B cell (primary cell): Measurements from ENCODE around the gene TNRC6B. TPM values are rescaled to one million over a fixed set of nuclear protein-coding genes. Genes with fewer than 3 reads are reported as not detected.

ENCODE experiments used
- ATAC-seq: fragments of 200-7000 bp; cut with Tn5 transposase; one replicate; pipeline ENCODE4 v1.10.0; 2021; ENCODE audit warnings: low read depth, mild to moderate bottlenecking, moderate number of reproducible peaks, moderate library complexity
- CTCF ChIA-PET: fragments of 350-600 bp; sonication (Branson Sonifier 250); formaldehyde crosslinking; loops from one replicate; lab custom pipeline; 2021; ENCODE audit warnings: antibody characterized with exemption, inconsistent platforms; lab: Charles Lee
- POLR2A ChIA-PET: fragments of 350-600 bp; sonication (Branson Sonifier 250); formaldehyde crosslinking; loops from one replicate; lab custom pipeline; 2021; ENCODE audit warnings: antibody characterized with exemption; lab: Charles Lee
- DNase-seq: peaks from one replicate; pipeline ENCODE4 v3.0.0; 2013
- H2AFZ ChIP-seq: 2 replicates; pipeline ENCODE4 v1.6.1; 2012; ENCODE audit warnings: mild to moderate bottlenecking, low read depth, low read length; ENCODE audit not compliant: insufficient read depth, poor library complexity, severe bottlenecking
- H3K27ac ChIP-seq, 2 donors: 1 replicate in 1 of 2; 2 replicates in 1 of 2; pipeline ENCODE4 v1.5.1; 2012 to 2013; ENCODE audit warnings: low read length in 2 of 2, mild to moderate bottlenecking in 2 of 2, moderate library complexity in 1 of 2
- H3K27me3 ChIP-seq, 4 experiments: fragments of 200-600 bp in 1 of 4; sonication (generic) in 1 of 4; replicated peaks in 1 of 4; 1 replicate in 2 of 4; 2 replicates in 2 of 4; pipeline versions ENCODE4 v1.6.1 to v1.7.0; 2013 to 2016; ENCODE audit warnings: low read length in 3 of 4, mild to moderate bottlenecking in 2 of 4, mixed read lengths in 1 of 4, moderate library complexity in 1 of 4; ENCODE audit not compliant: insufficient read depth in 4 of 4, control insufficient read depth in 3 of 4; ENCODE audit errors: control extremely low read depth in 1 of 4
- H3K36me3 ChIP-seq, 2 experiments: replicated peaks in 1 of 2; 1 replicate in 1 of 2; 2 replicates in 1 of 2; pipeline versions ENCODE4 v1.6.1 to v1.7.1; 2013; ENCODE audit warnings: low read length in 1 of 2; ENCODE audit not compliant: insufficient read depth in 2 of 2, control insufficient read depth in 1 of 2; ENCODE audit errors: control extremely low read depth in 1 of 2, extremely low read depth in 1 of 2
- H3K4me1 ChIP-seq, 2 donors: fragments of 200-600 bp in 1 of 2; sonication (generic) in 1 of 2; 1 replicate in 1 of 2; 2 replicates in 1 of 2; pipeline versions ENCODE4 v1.5.1 to v1.6.1; 2013 to 2017; ENCODE audit warnings: low read length in 2 of 2; ENCODE audit not compliant: control insufficient read depth in 2 of 2, insufficient read depth in 2 of 2
- H3K4me2 ChIP-seq: replicated peaks from 2 replicates; pipeline ENCODE3; 2012; ENCODE audit warnings: mild to moderate bottlenecking, low read depth, low read length; ENCODE audit not compliant: poor library complexity, severe bottlenecking
- H3K4me3 ChIP-seq, 5 experiments: fragments of 200-600 bp in 1 of 5; sonication (generic) in 1 of 5; 1 replicate in 3 of 5; 2 replicates in 2 of 5; pipeline versions ENCODE4 v1.5.1 to v1.7.0; 2011 to 2016; ENCODE audit warnings: low read length in 4 of 5, mild to moderate bottlenecking in 4 of 5, low read depth in 2 of 5, control low read depth in 1 of 5, moderate library complexity in 1 of 5; ENCODE audit not compliant: insufficient read depth in 1 of 5; ENCODE audit errors: control extremely low read depth in 1 of 5, extremely low read depth in 1 of 5
- H3K79me2 ChIP-seq: fragments of 200-600 bp; sonication (generic); one replicate; pipeline ENCODE4 v1.6.0; 2016; ENCODE audit warnings: low read length; ENCODE audit not compliant: control insufficient read depth, insufficient read depth
- H3K9ac ChIP-seq: fragments of 200-600 bp; sonication (generic); 2 replicates; pipeline ENCODE4 v1.6.1; 2017; ENCODE audit warnings: mild to moderate bottlenecking, low read length, moderate library complexity
- H3K9me3 ChIP-seq, 3 donors: one replicate each; pipeline versions ENCODE4 v1.6.1 to v1.7.1; 2013; ENCODE audit warnings: low read length in 2 of 3; ENCODE audit not compliant: control insufficient read depth in 2 of 3, insufficient read depth in 1 of 3; ENCODE audit errors: control extremely low read depth in 1 of 3
- H4K20me1 ChIP-seq: 2 replicates; pipeline ENCODE4 v1.6.0; 2012; ENCODE audit warnings: mild to moderate bottlenecking, low read length; ENCODE audit not compliant: insufficient read depth, control insufficient read depth, poor library complexity, severe bottlenecking
- H3K27ac Mint-ChIP-seq: one replicate; pipeline ENCODE4 v1.8.0; 2021; ENCODE audit warnings: mixed read lengths
- H3K27me3 Mint-ChIP-seq: one replicate; pipeline ENCODE4 v1.8.0; 2021; ENCODE audit warnings: mixed read lengths
- H3K4me1 Mint-ChIP-seq: one replicate; pipeline ENCODE4 v1.8.0; 2021; ENCODE audit warnings: mixed read lengths
- H3K4me3 Mint-ChIP-seq: one replicate; pipeline ENCODE4 v1.8.0; 2021; ENCODE audit warnings: mixed read lengths
- H3K9me3 Mint-ChIP-seq: one replicate; pipeline ENCODE4 v1.8.0; 2022; ENCODE audit warnings: mixed read lengths; ENCODE audit not compliant: insufficient read depth
- CTCF ChIP-seq: fragments of 200-600 bp; IDR thresholded peaks from one replicate; pipeline ENCODE4 v1.8.0; 2022; ENCODE audit warnings: antibody characterized with exemption, mild to moderate bottlenecking
- EZH2 ChIP-seq: IDR thresholded peaks from 2 replicates; pipeline ENCODE4 v1.6.1; 2012; ENCODE audit warnings: borderline replicate concordance, low read depth, mild to moderate bottlenecking, moderate library complexity, low read length; ENCODE audit not compliant: insufficient read depth, poor library complexity, severe bottlenecking
- WGBS: methylation state at CpG from one replicate; pipeline ENCODE4 v1.1.5; 2013; ENCODE audit warnings: missing lambda C conversion rate; ENCODE audit not compliant: insufficient coverage; 5-methylcytosine and 5-hydroxymethylcytosine counted together
- intact Hi-C: fragments of 100-400 bp; cut with micrococcal nuclease; formaldehyde crosslinking; loops from one replicate; pipeline ENCODE4 v1.10.0; 2022
- polyA minus RNA-seq: library from RNA; depleted of rRNA, polyadenylated mRNA; stranded (reverse); fragments of >200 nt; gene quantifications from 2 replicates; pipeline ENCODE4 v1.2.3, GENCODE V29; 2012
- polyA plus RNA-seq: library from polyadenylated mRNA; depleted of rRNA; stranded (reverse); fragments of >200 nt; gene quantifications from 2 replicates; pipeline ENCODE4 v1.2.3, GENCODE V29; 2012
- total RNA-seq, 2 donors: library from RNA; stranded (reverse); fragments of 120-200 nt in 1 of 2; gene quantifications; 1 replicate in 1 of 2; 2 replicates in 1 of 2; pipeline versions ENCODE4 v1.2.3 to v1.2.4, GENCODE V29; 2013 to 2022

The TNRC6B gene
- total RNA-seq = 210 and 248 TPM in 2 replicates
- 77.5 TPM for total RNA-seq (2013)
- 28.8 and 34.1 TPM in 2 replicates for polyA plus RNA-seq
- 130 and 235 TPM in 2 replicates for polyA minus RNA-seq

GRCh38 chr22:40177738-40178416 lies at the start of gene TNRC6B:
TNRC6B (plus strand) TSS chr22:40177925; CDS start chr22:40178136, 211 bp downstream.
- Histone ChIP-seq H2AFZ (peak within 1 kb of the TSS; percentile 50), H4K20me1 (peaks cover 27% of the 10 kb centered on the region), H3K79me2 (peaks cover 76% of the 10 kb centered on the region), H3K9me3 (no peaks in the 10 kb centered on the region), H3K9ac (peak within 1 kb of the TSS; percentile 91), H3K4me2 (peak within 1 kb of the TSS; percentile 97), H3K4me1 (peaks cover 41 to 42% of the 10 kb centered on the region in 2 donors), H3K27me3 (no peaks in the 10 kb centered on the region), H3K36me3 (peaks cover 0 to 9% of the 10 kb centered on the region in 2 experiments), H3K27ac (peak within 1 kb of the TSS; percentile 65 to 79), H3K4me3 (peak within 1 kb of the TSS; percentile 56 to 100 (median 72))
- ATAC-seq (peak; percentile 90), DNase-seq (peak; percentile 93)
- TF ChIP-seq EZH2 (no peak), CTCF (no peak)
- H3K4me3 Mint-ChIP-seq = peak within 1 kb of the TSS; percentile 84
- WGBS = 20% methylated on average over 1 of the region's 10 CpGs
- POLR2A ChIA-PET = interaction anchor here (0.8 to 1.1 kb wide), 4 partner anchors 8 to 169 kb away, joined by 3 to 8 read pairs (median 5); partner anchors contain the start of gene ADSL
- intact Hi-C loops = loop anchor here (1.0 to 5.0 kb wide), 9 partner anchors 33 to 1306 kb away; partner anchors contain the start of genes ADSL, CBX6, MRTFA and RANGAP1
- CTCF ChIA-PET = interaction anchor here (0.7 to 1.4 kb wide), 7 partner anchors 15 to 238 kb away, joined by 3 to 5 read pairs (median 3); no protein-coding TSS in a partner anchor
- H3K9me3 Mint-ChIP-seq = no peaks in the 10 kb centered on the region
- peaks cover 61% of the 10 kb centered on the region for H3K4me1 Mint-ChIP-seq
- peak within 1 kb of the TSS; percentile 84 for H3K27ac Mint-ChIP-seq
- H3K27me3 Mint-ChIP-seq = no peaks in the 10 kb centered on the region

GRCh38 chr22:40128989-40129388 lies 48.7 kb upstream of the TNRC6B start:
- Mint-ChIP-seq H3K27ac (no peak overlapping the region), H3K27me3 (no peaks in the 10 kb centered on the region), H3K4me3 (no peak overlapping the region), H3K4me1 (no peaks in the 10 kb centered on the region), H3K9me3 (no peaks in the 10 kb centered on the region)
- no peak for ATAC-seq
- CTCF ChIA-PET = no interaction called here
- Histone ChIP-seq H3K27ac (no peak overlapping the region), H3K4me3 (no peak overlapping the region), H3K4me1 (no peaks in the 10 kb centered on the region), H3K27me3 (no peaks in the 10 kb centered on the region), H3K79me2 (peaks cover 46% of the 10 kb centered on the region), H3K9ac (no peak overlapping the region), H4K20me1 (peaks cover 42% of the 10 kb centered on the region), H3K9me3 (no peaks in the 10 kb centered on the region), H2AFZ (no peak overlapping the region), H3K4me2 (no peak overlapping the region), H3K36me3 (peaks cover 6 to 42% of the 10 kb centered on the region in 2 experiments)
- no peak for DNase-seq
- intact Hi-C loops = no loop called here
- POLR2A ChIA-PET = no interaction called here
- WGBS = 20% methylated on average over 4 of the region's 4 CpGs
- TF ChIP-seq EZH2 (no peak), CTCF (no peak)
